ENCODE data around the gene REXO1. TPM values are rescaled to one million over a fixed set of nuclear protein-coding genes. Genes with fewer than 3 reads are reported as not detected.
"Not testable (repeated sequence)": the region's sequence is repeated elsewhere in the genome, so short reads cannot be mapped to it uniquely, and the experiment has no call there.

Gene REXO1
- total RNA-seq, 1 donor from 2014 or later = 39.3 TPM

DNA sequence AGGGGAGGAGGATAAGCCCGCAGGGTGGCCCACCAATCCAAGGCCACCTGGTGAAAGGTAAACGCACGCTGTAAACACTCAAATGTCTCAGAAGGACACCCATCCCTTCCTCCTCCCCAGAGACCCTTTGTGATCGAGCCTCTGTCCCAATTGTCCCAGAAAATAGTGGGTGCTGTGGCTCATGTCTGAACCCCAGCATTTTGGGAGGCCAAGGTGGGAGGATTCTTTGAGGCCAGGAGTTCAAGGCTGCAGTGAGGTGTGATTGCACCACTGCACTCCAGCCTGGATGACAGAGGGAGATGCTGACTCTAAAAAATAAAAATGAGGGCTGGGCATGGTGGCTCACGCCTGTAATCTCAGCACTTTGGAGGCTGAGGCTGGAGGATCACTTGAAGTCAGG is 40.1 kb upstream of the REXO1 start:
- TF ChIP-seq, protein P1, sequence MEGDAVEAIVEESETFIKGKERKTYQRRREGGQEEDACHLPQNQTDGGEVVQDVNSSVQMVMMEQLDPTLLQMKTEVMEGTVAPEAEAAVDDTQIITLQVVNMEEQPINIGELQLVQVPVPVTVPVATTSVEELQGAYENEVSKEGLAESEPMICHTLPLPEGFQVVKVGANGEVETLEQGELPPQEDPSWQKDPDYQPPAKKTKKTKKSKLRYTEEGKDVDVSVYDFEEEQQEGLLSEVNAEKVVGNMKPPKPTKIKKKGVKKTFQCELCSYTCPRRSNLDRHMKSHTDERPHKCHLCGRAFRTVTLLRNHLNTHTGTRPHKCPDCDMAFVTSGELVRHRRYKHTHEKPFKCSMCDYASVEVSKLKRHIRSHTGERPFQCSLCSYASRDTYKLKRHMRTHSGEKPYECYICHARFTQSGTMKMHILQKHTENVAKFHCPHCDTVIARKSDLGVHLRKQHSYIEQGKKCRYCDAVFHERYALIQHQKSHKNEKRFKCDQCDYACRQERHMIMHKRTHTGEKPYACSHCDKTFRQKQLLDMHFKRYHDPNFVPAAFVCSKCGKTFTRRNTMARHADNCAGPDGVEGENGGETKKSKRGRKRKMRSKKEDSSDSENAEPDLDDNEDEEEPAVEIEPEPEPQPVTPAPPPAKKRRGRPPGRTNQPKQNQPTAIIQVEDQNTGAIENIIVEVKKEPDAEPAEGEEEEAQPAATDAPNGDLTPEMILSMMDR (IDR thresholded peaks at IDR 0.05) = no peak
- no peak for DNase-seq (ENCODE audit: extremely low spot score, unreplicated experiment)
- Mint-ChIP-seq H3K9me3 (ENCODE audit: unreplicated experiment) (no peaks in the 10 kb centered on the region), H3K27me3 (ENCODE audit: unreplicated experiment) (no peaks in the 10 kb centered on the region), H3K36me3 (ENCODE audit: unreplicated experiment) (no peaks in the 10 kb centered on the region), H3K4me1 (ENCODE audit: unreplicated experiment) (peaks cover 16% of the 10 kb centered on the region), H3K4me3 (ENCODE audit: unreplicated experiment) (no peak overlapping the region), H3K27ac (ENCODE audit: unreplicated experiment) (no peak overlapping the region)

- not testable (repeated sequence) for H3K27ac Mint-ChIP-seq (ENCODE audit: unreplicated experiment); H3K27me3 Mint-ChIP-seq (ENCODE audit: unreplicated experiment); DNase-seq (ENCODE audit: extremely low spot score, unreplicated experiment); H3K36me3 Mint-ChIP-seq (ENCODE audit: unreplicated experiment); H3K4me3 Mint-ChIP-seq (ENCODE audit: unreplicated experiment); H3K9me3 Mint-ChIP-seq (ENCODE audit: unreplicated experiment)
- peaks cover 30% of the 10 kb centered on the region for H3K4me1 Mint-ChIP-seq (ENCODE audit: unreplicated experiment)
Measured at GRCh38 chr19:1886360-1886759, 38.1 kb upstream of the REXO1 start.

- Mint-ChIP-seq H3K27ac (ENCODE audit: unreplicated experiment) (peak within 1 kb of the TSS; percentile 82), H3K4me3 (ENCODE audit: unreplicated experiment) (peak within 1 kb of the TSS; percentile 98), H3K4me1 (ENCODE audit: unreplicated experiment) (peaks cover 30% of the 10 kb centered on the region)
- H3K36me3 Mint-ChIP-seq (ENCODE audit: unreplicated experiment); H3K27me3 Mint-ChIP-seq (ENCODE audit: unreplicated experiment); H3K9me3 Mint-ChIP-seq (ENCODE audit: unreplicated experiment): not testable (repeated sequence)
- peak; percentile 96 for DNase-seq (ENCODE audit: extremely low spot score, unreplicated experiment)
Measured at GRCh38 chr19:1885398-1886119, 37.3 kb upstream of the REXO1 start, which contains the start of gene ABHD17A. ABHD17A (minus strand) TSS chr19:1885496; CDS start chr19:1881566, 3,930 bp downstream.

- Mint-ChIP-seq H3K27ac (ENCODE audit: unreplicated experiment) (peak overlapping the region; percentile 82), H3K36me3 (ENCODE audit: unreplicated experiment) (no peaks in the 10 kb centered on the region), H3K9me3 (ENCODE audit: unreplicated experiment) (no peaks in the 10 kb centered on the region), H3K4me1 (ENCODE audit: unreplicated experiment) (peaks cover 30% of the 10 kb centered on the region), H3K27me3 (ENCODE audit: unreplicated experiment) (no peaks in the 10 kb centered on the region), H3K4me3 (ENCODE audit: unreplicated experiment) (peak overlapping the region; percentile 98)
- TF ChIP-seq, protein P1 (IDR thresholded peaks at IDR 0.05) = no peak
- no peak for DNase-seq (ENCODE audit: extremely low spot score, unreplicated experiment)
Measured at GRCh38 chr19:1884719-1885334, 36.5 kb upstream of the REXO1 start.

DNA sequence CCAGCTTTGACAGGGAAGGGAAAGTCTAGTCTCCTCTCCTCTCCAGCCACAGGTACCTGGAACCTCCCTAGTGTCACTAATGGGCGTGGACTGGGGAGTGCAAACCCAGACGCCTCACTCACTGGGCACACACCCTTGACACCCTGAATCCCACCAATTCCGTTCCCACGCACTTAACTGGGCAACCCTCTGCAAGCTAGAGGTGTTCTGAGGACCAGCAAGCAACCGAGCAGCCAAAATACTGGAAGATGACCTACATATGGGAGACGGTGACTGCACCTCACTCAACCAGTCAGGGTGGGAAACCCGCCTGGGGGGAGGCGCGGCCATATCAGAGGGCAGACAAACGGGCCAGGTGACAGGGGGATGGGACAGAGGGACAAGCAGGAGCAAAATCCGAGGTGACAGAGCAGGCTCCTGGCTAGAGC is 36.0 kb upstream of the REXO1 start:
- H3K9me3 Mint-ChIP-seq (ENCODE audit: unreplicated experiment) = no peaks in the 10 kb centered on the region
- H3K27ac Mint-ChIP-seq (ENCODE audit: unreplicated experiment) = peak overlapping the region; percentile 82
- H3K4me1 Mint-ChIP-seq (ENCODE audit: unreplicated experiment) = peaks cover 30% of the 10 kb centered on the region
- TF ChIP-seq, protein P1 (IDR thresholded peaks at IDR 0.05) = no peak
- no peak for DNase-seq (ENCODE audit: extremely low spot score, unreplicated experiment)
- H3K27me3 Mint-ChIP-seq (ENCODE audit: unreplicated experiment) = no peaks in the 10 kb centered on the region
- H3K36me3 Mint-ChIP-seq (ENCODE audit: unreplicated experiment) = no peaks in the 10 kb centered on the region
- H3K4me3 Mint-ChIP-seq (ENCODE audit: unreplicated experiment) = peak overlapping the region; percentile 98

DNA sequence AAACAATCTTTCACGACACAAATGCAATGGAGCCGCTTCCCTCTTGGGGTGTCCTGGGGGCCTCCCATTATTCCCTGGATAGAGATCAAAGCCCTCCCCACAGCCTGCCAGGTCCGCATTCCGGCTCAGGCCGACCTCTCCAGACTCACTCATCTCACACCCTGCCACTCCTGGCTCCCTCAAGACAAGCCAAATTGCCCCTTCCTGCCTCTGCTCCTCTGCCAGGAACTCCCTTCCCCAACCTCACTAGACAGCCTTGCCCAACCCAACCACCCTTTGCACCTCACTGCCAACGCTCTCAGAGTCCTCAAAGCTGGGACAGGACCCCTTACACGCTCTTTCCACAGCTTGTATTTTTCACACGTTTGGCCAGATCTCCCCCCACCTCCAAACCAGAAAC is 35.5 kb upstream of the REXO1 start:
- Mint-ChIP-seq H3K27me3 (ENCODE audit: unreplicated experiment) (no peaks in the 10 kb centered on the region), H3K9me3 (ENCODE audit: unreplicated experiment) (no peaks in the 10 kb centered on the region), H3K4me3 (ENCODE audit: unreplicated experiment) (peak overlapping the region; percentile 98), H3K4me1 (ENCODE audit: unreplicated experiment) (peaks cover 30% of the 10 kb centered on the region), H3K27ac (ENCODE audit: unreplicated experiment) (peak overlapping the region; percentile 82), H3K36me3 (ENCODE audit: unreplicated experiment) (no peaks in the 10 kb centered on the region)
- TF ChIP-seq, protein P1 (IDR thresholded peaks at IDR 0.05) = no peak
- DNase-seq (ENCODE audit: extremely low spot score, unreplicated experiment) = no peak
